GM18951 (cell line): ENCODE data around the gene TIMP3.

Experiments used
- POLR2A ChIP-seq: IDR thresholded peaks from 4 replicates; pipeline ENCODE4 v1.6.1; 2011; ENCODE audit warnings: mild to moderate bottlenecking; ENCODE audit not compliant: insufficient read length, insufficient read depth; ENCODE audit errors: extremely low read depth
- in situ Hi-C: fragments of 300-500 bp; cut with MboI; formaldehyde crosslinking; loops from one replicate; pipeline ENCODE4 v1.12.0; 2022; ENCODE audit warnings: low sequenced_read_pairs, mixed read lengths, inconsistent platforms; ENCODE audit not compliant: unreplicated experiment

TIMP3 gene

DNA sequence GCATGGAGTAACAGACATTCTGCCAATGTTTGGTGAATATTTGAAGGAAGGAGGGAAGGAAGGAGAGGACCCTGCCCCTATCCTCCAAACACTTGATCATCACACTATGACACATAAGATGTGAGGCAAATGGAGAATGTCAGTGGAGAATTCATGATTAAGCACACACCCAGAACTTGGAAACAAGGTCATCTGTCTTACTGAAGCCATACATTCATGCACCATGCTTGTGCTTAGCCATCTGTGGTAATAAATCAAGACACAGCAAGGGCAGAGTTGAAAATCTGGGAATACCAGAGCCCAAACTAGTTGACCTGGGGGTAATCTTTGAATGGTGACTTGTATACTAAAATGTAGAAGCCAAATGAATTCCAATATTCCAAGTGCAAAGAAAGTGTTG lies 7.9 kb upstream of the TIMP3 start:
- in situ Hi-C loops: no loop called here
- TF ChIP-seq POLR2A: no peak

DNA sequence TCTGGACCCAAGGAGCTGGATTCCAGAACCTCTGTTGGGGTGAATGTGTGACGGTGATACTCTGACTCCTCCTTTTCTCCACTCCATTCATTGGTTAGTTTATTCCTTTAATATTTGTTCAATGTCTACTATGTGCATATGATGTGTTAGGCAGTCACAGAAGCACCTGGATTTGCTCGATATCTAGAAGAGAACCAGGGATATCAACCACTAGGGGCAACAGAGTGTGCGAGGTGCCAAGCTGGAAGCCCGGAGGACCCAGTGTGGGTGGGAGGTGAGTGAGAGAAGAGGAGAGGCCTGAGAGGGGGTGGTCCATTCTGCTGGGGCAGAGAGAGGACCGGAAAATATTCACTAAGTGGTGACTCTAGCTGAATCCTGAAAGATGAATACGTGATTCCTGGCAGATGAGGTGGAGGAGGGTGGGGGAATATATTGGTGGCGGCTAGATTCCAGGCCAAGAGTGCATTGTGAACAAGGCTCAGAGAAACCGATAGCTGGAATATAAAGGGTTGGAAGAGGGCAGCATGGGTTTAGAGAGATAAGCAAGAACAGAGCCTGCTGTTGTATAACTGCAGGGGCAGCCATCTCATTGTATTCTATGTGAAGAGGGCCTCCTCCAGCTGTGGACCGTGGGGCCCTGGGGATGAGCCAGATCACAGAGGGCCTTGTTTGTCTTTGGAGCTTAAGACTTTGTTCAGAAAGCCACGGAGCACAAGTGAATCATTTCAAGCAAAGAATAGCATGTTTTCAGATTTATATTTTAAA lies 6.9 kb upstream of the TIMP3 start:
- no peak for TF ChIP-seq POLR2A
- in situ Hi-C loops: no loop called here

DNA sequence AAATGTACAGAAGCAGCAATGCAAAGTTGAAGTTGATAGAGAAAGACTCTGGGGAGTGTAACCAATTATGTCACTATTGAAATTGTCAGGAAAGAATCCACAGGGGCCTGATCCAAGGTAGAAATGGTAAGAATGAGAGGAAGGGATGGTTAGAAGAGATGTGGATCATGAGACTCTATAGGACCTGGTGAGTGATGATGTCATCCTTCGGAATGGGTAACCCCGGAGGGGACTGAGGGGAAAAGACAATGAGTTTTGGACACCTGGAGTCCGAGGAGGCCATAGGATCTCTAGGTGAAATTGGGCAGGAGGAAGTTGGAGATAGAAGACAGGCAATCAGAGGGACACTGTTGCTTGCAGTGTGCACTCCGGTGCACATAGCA lies 6.3 kb upstream of the TIMP3 start:
- no peak for TF ChIP-seq POLR2A

DNA sequence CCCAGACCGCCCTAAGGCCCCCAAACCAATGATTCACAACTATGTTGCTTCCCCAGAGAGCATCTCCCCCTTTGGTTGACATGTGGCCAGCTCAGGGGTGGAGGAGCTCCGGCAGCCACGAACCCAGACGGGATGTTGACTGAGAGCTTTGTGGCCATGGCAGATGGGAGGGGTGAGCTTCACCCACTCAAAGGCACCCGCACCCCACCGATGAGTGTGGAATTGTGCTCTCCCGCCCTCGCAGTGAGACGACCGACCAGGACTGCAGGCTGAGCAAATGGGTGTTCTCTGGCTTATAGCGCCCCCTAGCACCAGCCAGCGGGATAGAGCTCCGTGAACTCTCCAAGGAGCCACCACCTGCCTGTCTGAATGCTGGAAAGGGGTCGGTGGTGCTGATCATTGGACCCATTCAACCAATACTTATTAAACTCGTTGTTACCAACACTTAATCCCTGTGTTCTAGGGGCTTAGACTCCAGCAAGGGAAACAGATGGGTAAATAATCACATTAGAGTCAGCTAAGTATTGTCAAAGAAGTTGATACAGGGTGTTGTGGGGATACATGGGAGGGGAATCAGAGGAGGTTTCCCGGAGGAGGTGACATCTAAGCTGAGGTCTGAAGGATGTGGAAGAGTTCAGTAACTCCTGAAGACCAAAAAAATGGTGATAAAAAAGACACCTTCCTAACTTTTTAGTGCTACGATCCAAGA lies 4.5 kb upstream of the TIMP3 start:
- TF ChIP-seq POLR2A: no peak
- in situ Hi-C loops: no loop called here

More for the DNA sequence above, 6.3 kb upstream of the TIMP3 start:
- in situ Hi-C loops: no loop called here

DNA sequence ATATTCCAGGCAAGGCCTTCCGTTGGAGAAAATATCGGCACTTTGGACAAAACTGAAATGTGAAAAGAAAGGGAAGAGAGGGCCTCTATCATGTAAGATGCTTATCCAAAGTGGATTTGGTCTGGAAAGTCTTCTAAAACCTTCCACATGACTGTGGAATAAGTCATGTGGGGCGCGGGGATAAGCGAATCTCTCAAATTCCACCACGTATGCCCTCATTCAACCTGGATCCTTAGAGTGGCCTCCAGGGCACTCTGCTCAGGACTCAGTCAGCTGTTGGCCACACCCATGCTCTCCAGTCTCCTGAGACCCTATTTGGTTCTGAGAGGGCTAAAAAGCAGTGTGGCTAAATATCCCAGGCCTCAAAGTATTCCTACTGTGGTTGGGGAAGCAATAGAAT lies 2.0 kb upstream of the TIMP3 start:
- in situ Hi-C loops: no loop called here
- no peak for TF ChIP-seq POLR2A

DNA sequence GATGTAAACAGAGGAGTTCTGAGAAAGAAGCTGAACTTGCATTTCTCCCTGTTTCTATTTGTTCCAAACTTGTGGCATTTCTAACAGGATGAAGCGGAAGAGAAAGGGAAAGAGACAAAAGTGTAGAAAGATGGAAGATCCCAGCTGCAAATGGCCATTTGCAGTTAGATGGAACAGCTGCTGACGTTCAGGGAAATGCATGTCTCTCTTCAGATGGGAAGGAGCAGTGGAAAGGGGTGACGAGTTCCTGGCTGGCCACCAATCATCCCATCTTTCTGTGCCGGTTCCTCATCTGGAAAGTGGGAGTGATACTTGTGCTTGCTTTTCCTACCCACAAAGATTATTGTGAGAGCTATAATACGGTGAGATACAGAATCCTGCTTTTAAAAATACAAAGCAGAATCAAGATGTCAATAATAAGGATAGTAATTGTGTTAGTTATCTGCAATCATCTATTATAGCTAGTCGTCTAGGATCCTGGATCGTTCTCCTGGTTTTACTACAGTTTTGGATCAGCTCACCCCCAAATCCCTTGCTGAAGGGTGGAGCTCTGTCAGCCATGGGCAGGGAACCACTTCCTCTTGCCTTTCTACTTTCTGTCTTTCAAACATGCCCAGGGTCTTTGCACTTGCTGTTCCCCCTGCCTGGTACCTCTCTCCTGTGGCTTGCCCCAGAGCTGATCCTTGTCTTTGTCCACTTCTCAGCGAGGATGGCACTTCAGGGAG lies 1.2 kb upstream of the TIMP3 start:
- TF ChIP-seq POLR2A: no peak
- in situ Hi-C loops: loop anchor here (25.0 kb wide), 1 partner anchor 263 kb away; no protein-coding TSS in a partner anchor

DNA sequence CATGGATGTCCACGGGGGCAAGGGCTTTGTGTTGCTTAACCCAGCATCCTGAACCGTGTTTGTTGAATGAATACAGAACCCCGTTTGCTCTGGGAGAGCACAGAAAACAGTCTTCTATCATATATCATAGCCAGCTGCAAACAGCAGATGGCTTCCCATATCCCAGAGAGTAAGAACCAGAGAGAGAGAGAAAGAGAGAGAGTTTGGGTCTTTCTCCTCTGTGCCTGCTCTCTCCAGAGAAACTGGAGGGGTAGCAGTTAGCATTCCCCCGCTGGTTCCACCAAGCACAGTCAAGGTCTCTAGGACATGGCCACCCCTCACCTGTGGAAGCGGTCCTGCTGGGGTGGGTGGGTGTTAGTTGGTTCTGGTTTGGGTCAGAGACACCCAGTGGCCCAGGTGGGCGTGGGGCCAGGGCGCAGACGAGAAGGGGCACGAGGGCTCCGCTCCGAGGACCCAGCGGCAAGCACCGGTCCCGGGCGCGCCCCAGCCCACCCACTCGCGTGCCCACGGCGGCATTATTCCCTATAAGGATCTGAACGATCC lies 440 bp upstream of the TIMP3 start:
- in situ Hi-C loops: loop anchor here (25.0 kb wide), 1 partner anchor 264 kb away; no protein-coding TSS in a partner anchor
- TF ChIP-seq POLR2A: no peak

DNA sequence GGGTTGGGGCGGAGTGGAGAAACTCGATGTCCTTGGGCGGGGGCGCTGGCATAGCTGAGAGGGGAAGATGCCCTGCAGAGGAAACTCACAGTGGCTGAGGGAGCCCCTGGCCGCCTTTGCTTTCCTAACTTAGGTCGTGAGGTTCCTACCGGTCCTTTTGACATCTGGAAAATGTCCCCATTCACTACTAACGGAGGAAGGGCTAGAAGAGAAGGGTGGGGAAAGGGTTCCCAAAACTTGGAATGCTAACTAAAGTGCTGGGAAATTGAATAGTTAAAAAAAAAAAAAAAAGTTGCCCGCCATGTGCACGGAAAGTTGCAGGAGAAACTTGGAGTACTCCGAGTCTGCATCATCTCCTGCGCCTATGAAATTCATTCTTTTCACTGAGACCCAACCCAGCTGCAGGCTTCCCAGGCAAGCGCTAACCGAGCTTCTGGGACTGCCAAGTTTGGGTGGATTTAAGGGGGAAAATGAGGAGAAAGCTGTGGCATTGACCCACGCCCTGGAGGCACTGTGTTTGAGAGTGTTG lies 796 bp downstream of the TIMP3 start:
- in situ Hi-C loops: loop anchor here (25.0 kb wide), 1 partner anchor 265 kb away; no protein-coding TSS in a partner anchor
- no peak for TF ChIP-seq POLR2A

DNA sequence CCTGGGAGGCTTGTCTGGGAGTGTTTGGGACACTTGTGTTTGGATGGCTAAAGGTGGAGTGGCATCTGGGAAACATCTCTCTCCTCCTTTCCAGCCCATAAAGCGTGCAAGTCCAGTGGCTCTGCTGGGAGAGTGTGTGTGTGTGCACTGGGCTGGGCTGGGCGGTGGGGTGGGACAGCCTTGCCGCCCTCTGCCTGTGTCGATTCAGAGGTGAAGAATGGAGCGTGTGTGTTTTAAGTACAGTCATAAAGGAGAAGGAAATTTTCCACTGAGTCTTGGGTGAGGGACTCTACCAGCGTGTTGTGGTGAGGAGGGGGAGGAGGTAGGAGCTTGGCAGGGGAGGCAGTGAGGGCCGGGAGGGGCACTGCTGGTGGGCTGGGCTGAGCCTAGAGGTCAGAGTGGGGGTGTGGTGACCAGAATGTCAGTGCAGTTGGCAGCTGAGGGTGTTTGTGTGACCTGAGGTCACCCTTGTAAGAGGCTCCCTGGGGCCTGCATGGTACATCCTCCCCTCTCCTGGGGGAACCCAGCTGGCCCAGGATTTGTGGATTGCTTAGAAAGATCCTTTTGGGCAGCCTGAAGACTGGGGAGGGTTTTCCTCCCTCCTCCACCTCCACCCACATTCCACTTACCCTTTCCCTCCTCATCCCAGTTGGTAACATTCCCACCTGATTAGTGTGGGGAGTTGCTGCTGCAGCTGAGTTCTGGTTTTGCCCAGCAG lies 1.7 kb downstream of the TIMP3 start:
- no peak for TF ChIP-seq POLR2A
- in situ Hi-C loops: loop anchor here (25.0 kb wide), 1 partner anchor 266 kb away; no protein-coding TSS in a partner anchor

DNA sequence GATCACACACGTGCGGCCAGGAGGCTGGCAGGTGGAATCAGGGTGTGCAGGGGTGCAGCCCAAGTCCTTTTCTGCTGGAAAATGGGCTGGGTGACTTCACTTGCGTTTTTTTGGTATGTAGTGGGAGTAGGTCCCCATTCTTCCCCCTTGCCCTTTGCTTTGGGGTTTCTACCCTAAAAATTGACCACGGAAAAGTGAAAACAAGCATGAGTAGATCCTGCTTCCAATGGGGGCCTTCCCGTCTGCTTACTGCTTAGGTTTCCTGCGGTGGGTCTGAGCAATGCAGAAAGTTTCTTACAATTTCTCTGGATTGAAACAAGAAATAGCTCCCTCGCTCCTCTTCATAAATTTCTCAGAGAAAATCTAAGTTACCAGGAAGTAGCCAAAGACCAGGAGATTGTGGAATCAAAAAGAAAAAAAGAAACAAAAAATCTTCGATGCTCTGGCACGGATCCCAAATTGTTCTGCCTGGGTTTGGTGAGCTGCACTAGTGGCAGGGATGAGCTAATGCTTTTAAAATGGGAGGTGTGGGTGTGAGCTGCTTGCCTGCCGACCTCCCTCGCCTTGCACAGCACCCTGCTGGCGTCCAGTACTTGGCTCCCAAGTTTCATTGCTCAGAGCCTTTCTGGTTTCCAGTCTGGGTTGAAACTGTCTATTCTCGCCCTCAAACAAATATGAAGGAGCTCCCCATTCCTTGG lies 2.4 kb downstream of the TIMP3 start:
- no peak for TF ChIP-seq POLR2A
- in situ Hi-C loops: loop anchor here (25.0 kb wide), 1 partner anchor 267 kb away; no protein-coding TSS in a partner anchor

DNA sequence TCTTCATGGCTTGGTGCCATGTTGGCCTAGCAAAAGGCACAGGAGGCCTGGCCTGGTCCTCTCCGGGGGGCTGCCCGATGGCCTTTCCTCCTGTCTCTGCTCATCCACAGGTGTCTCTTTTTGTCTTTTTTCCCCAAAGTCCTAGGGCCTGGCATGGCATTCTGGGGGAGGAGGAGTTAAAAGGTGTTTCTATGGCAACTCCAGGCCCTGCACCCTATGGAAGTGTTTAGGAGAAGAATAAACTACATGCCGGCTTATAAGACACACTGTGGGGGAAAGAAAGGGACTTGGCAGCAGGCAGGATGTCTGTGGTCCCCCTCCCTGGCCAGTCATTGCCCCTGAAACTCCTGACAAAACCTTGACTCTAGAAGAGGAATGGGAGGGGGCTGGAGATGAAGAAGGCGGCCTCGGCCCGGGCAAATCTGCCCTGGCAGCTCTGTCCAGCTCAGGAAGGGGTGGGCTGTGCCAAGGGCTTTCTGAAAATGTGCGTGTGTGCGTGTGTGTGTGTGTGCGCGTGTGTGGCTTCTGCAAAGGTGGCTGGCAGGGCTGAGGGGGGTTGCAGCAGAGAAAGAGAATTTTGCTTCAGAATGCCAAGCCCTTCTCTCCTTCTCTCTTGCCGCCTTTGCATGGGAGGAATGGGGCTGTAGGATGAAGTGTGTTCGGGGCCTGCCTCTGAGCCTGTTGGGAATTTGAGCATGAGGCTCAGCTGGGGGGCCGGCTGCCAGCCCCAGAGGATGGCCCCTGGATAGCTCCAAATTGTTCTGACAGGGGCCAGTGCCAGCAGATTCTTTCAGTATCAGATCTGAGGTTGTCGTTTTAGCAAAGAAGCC lies 3.2 kb downstream of the TIMP3 start:
- in situ Hi-C loops: loop anchor here (25.0 kb wide), 1 partner anchor 267 kb away; no protein-coding TSS in a partner anchor
- TF ChIP-seq POLR2A: no peak

DNA sequence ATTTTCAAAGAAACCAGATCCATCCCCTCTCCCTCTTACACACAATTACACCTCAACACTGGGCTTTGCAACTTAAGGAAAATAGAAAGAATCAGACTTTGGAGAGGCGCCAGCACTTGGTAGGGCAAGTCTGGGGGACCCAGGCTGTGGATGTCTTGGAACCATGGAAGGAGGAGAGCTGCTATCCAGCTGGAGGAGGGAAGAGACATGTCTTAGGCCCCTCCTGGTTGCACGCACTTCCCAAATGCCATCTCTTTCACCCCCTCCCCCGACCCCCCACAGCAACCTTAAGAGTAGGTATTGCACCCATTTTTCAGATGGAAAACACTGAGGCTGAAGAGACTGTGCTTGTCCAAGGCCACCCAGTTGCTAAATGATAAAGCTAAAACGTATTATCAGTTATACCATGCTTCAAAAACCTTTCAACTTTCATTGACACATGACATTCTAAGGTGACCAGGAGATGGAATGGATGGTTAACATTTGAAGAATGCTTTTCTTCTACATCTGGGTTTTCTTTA lies 3.9 kb downstream of the TIMP3 start:
- no peak for TF ChIP-seq POLR2A
- in situ Hi-C loops: loop anchor here (25.0 kb wide), 1 partner anchor 268 kb away; no protein-coding TSS in a partner anchor
